Natural killer cell (primary cell): ENCODE measurements around the gene UPF3B. TPM values are rescaled to one million over a fixed set of nuclear protein-coding genes. Genes with fewer than 3 reads are reported as not detected.
"Not testable (repeated sequence)": the region's sequence is repeated elsewhere in the genome, so short reads cannot be mapped to it uniquely, and the experiment has no call there.

ENCODE experiments used
- ATAC-seq, 3 donors: fragments of 150-1000 bp in 2 of 3; fragments of 200-7000 bp in 1 of 3; cut with Tn5 transposase; 1 replicate in 1 of 3; 2 replicates in 2 of 3; pipeline ENCODE4 v1.10.0; 2021; ENCODE audit warnings: mild to moderate bottlenecking in 2 of 3, moderate library complexity in 2 of 3
- DNase-seq, 2 donors: peaks; one replicate each; pipeline versions ENCODE4 v3.0.0 to v3.0.0-alpha.2; 2013 to 2021; ENCODE audit warnings: mixed read lengths in 1 of 2
- H3K27ac ChIP-seq: one replicate; pipeline ENCODE4 v1.5.1; 2013; ENCODE audit warnings: mild to moderate bottlenecking, low read length
- H3K27me3 ChIP-seq: one replicate; pipeline ENCODE4 v1.6.1; 2013; ENCODE audit warnings: low read length; ENCODE audit not compliant: control insufficient read depth, insufficient read depth
- H3K36me3 ChIP-seq: one replicate; pipeline ENCODE4 v1.6.1; 2013; ENCODE audit warnings: low read length; ENCODE audit not compliant: control insufficient read depth, insufficient read depth
- H3K4me1 ChIP-seq: one replicate; pipeline ENCODE4 v1.6.1; 2013; ENCODE audit warnings: low read length; ENCODE audit not compliant: control insufficient read depth, insufficient read depth
- H3K4me3 ChIP-seq: one replicate; pipeline ENCODE4 v1.5.1; 2013; ENCODE audit warnings: low read length
- H3K9me3 ChIP-seq: one replicate; pipeline ENCODE4 v1.6.1; 2013; ENCODE audit warnings: low read length; ENCODE audit not compliant: control insufficient read depth, insufficient read depth
- H3K27ac Mint-ChIP-seq, 2 donors: one replicate each; pipeline ENCODE4 v1.8.0; 2022; ENCODE audit warnings: mild to moderate bottlenecking in 2 of 2, mixed read lengths in 2 of 2, moderate library complexity in 1 of 2
- H3K27me3 Mint-ChIP-seq, 2 donors: one replicate each; pipeline ENCODE4 v1.8.0; 2022; ENCODE audit warnings: low read depth in 2 of 2, mixed read lengths in 2 of 2
- H3K36me3 Mint-ChIP-seq: one replicate; pipeline ENCODE4 v1.8.0; 2022; ENCODE audit warnings: mixed read lengths
- H3K4me1 Mint-ChIP-seq, 2 donors: one replicate each; pipeline ENCODE4 v1.8.0; 2022; ENCODE audit warnings: mixed read lengths in 2 of 2
- H3K4me3 Mint-ChIP-seq: one replicate; pipeline ENCODE4 v1.8.0; 2022; ENCODE audit warnings: mild to moderate bottlenecking, moderate library complexity, mixed read lengths
- H3K9me3 Mint-ChIP-seq, 2 donors: one replicate each; pipeline ENCODE4 v1.8.0; 2022; ENCODE audit warnings: mixed read lengths in 2 of 2
- WGBS: methylation state at CpG from one replicate; pipeline ENCODE4 v1.1.7; 2013; ENCODE audit warnings: missing lambda C conversion rate; ENCODE audit not compliant: insufficient coverage; 5-methylcytosine and 5-hydroxymethylcytosine counted together
- intact Hi-C: fragments of 100-400 bp; cut with micrococcal nuclease; formaldehyde crosslinking; loops from one replicate; pipeline ENCODE4 v1.14.2; 2022
- total RNA-seq, 4 donors: library from RNA; stranded (reverse); fragments of 120-200 nt in 1 of 4; gene quantifications; one replicate each; pipeline versions ENCODE4 v1.2.3 to v1.2.4, GENCODE V29; 2013 to 2022
- TF ChIP-seq, protein P1 (sequence below): fragments of 200-600 bp; IDR thresholded peaks from one replicate; pipeline ENCODE4 v1.8.0; 2022; ENCODE audit warnings: antibody characterized with exemption

UPF3B gene
- total RNA-seq, 3 donors from 2014 or later (not counting 1 experiment from before 2014, with no cell fraction given), result 9.3 to 16.4 (median 12.4) TPM

- no peaks in the 10 kb centered on the region for H3K27me3 ChIP-seq
- Mint-ChIP-seq H3K9me3 (no peaks in the 10 kb centered on the region), H3K36me3 (no peaks in the 10 kb centered on the region), H3K27ac (no peak within 1 kb of the TSS), H3K4me3 (no peak within 1 kb of the TSS), H3K27me3 (no peaks in the 10 kb centered on the region), H3K4me1 (no peaks in the 10 kb centered on the region)
- TF ChIP-seq, protein P1, sequence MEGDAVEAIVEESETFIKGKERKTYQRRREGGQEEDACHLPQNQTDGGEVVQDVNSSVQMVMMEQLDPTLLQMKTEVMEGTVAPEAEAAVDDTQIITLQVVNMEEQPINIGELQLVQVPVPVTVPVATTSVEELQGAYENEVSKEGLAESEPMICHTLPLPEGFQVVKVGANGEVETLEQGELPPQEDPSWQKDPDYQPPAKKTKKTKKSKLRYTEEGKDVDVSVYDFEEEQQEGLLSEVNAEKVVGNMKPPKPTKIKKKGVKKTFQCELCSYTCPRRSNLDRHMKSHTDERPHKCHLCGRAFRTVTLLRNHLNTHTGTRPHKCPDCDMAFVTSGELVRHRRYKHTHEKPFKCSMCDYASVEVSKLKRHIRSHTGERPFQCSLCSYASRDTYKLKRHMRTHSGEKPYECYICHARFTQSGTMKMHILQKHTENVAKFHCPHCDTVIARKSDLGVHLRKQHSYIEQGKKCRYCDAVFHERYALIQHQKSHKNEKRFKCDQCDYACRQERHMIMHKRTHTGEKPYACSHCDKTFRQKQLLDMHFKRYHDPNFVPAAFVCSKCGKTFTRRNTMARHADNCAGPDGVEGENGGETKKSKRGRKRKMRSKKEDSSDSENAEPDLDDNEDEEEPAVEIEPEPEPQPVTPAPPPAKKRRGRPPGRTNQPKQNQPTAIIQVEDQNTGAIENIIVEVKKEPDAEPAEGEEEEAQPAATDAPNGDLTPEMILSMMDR, result no peak
- no peaks in the 10 kb centered on the region for H3K9me3 ChIP-seq
- DNase-seq, result no peak
- no peak within 1 kb of the TSS for H3K27ac ChIP-seq
- ATAC-seq, result no peak
- intact Hi-C loops, result no loop called here
- H3K4me1 ChIP-seq, result no peaks in the 10 kb centered on the region
- no peaks in the 10 kb centered on the region for H3K36me3 ChIP-seq
- H3K4me3 ChIP-seq, result no peak within 1 kb of the TSS
- 93% methylated on average over 2 of the region's 4 CpGs for WGBS
These were observed 43.1 kb upstream of the UPF3B start, which contains the start of gene AKAP14 for GRCh38 chrX:119895843-119896326. TSS of gene AKAP14 (plus strand) at chrX:119895893. CDS start at chrX:119903224, 7,331 bp downstream.

DNA sequence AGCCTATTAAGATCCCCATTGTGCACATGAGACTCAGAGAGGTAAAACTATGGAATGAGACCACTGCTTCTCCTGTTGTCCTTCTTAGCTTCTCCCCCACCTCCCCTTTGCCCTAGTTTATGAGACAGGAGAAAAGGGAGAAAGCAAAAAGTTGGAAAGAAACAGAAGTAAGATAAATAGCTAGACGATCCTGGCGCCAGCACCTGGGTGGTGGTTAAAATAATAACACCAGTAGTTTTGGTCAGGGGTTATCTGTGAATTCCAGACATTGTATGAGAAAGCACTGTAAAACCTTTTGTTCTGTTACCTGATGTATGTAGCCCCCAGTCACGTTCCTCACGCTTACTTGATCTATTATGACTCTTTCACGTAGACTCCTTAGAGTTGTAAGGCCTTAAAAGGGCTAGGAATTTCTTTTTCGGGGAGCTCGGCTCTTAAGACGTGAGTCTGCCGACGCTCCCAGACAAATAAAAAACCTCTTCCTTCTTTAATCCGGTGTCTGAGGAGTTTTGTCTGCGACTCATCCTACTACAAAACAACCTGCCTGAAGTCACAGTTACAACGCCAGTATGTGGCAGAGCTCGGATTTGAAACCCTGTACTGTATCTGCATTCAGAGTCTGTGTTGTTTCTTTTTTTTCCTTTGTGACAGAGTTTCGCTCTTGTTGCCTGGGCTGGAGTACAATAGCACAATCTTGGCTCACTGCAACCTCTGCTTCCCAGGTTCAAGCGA is 39.4 kb upstream of the UPF3B start:
- H3K4me3 ChIP-seq, H3K4me1 Mint-ChIP-seq, H3K4me3 Mint-ChIP-seq, H3K27ac Mint-ChIP-seq, H3K36me3 Mint-ChIP-seq, ATAC-seq, H3K4me1 ChIP-seq, H3K27ac ChIP-seq, H3K9me3 ChIP-seq, H3K27me3 Mint-ChIP-seq, intact Hi-C loops, H3K27me3 ChIP-seq, H3K9me3 Mint-ChIP-seq, H3K36me3 ChIP-seq, DNase-seq: not testable (repeated sequence)
- WGBS, result 83% methylated on average over 13 of the region's 16 CpGs

DNA sequence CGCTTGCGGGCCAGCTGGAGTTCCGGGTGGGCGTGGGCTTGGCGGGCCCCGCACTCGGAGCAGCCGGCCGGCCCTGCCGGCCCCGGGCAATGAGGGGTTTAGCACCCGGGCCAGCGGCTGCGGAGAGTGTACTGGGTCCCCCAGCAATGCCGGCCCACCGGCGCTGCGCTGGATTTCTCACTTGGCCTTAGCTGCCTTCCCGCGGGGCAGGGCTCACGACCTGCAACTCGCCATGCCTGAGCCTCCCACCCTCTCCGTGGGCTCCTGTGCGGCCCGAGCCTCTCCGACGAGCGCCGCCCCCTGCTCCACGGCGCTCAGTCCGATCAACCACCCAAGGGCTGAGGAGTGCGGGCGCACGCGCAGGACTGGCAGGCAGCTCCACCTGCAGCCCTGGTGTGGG is 37.9 kb upstream of the UPF3B start:
- WGBS, result 91% methylated on average over 27 of the region's 36 CpGs
- ATAC-seq, H3K36me3 Mint-ChIP-seq, H3K4me3 ChIP-seq, H3K9me3 ChIP-seq, H3K36me3 ChIP-seq, H3K27me3 Mint-ChIP-seq, H3K4me3 Mint-ChIP-seq, H3K27ac ChIP-seq, intact Hi-C loops, H3K27me3 ChIP-seq, DNase-seq, H3K9me3 Mint-ChIP-seq, H3K4me1 Mint-ChIP-seq, H3K27ac Mint-ChIP-seq: not testable (repeated sequence)
- peaks cover 18% of the 10 kb centered on the region for H3K4me1 ChIP-seq

DNA sequence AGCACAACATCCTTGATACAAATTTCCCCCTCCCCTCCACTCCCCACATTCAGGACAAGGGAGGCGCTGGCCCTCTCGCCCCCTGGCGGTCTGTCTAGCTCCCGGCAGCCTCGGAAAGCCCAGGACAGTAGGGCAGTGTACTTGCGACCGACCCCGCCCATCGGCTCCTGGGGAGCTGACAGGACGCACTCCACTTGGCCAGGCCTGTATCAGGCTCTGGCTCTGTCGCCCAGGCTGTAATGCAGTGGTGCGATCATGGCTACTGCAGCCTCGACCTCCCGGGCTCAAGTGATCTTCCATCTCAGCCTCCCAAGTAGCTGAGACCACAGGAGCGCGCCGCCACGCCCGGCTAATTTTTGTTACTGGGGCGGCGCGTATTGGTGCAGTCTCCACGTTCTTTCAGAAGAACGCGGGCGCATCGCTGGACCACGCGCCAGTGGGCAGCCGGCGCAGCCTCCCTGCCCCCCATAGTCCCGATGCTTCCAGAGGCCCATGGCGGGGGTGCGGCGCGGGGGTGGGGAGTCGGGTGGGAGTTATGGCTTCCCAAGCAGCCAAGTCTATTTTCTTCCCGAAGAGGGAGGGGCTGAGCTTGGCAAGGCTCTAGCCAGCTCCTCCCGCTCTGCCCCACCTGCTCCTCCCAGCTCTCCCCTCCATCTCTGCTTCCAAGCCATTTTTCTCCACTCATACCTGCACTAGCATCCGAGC is 35.1 kb upstream of the UPF3B start:
- Histone ChIP-seq H3K9me3 (no peaks in the 10 kb centered on the region), H3K36me3 (no peaks in the 10 kb centered on the region), H3K4me1 (peaks cover 18% of the 10 kb centered on the region), H3K27me3 (no peaks in the 10 kb centered on the region), H3K4me3 (peak overlapping the region; percentile 24), H3K27ac (no peak overlapping the region)
- Mint-ChIP-seq H3K4me3 (peak overlapping the region; percentile 25), H3K27ac (no peak overlapping the region), H3K27me3 (no peaks in the 10 kb centered on the region), H3K4me1 (peaks cover 6% of the 10 kb centered on the region in 2 donors), H3K36me3 (no peaks in the 10 kb centered on the region), H3K9me3 (no peaks in the 10 kb centered on the region)
- ATAC-seq (peak; percentile 78 to 93 (median 87)), DNase-seq (peak; percentile 38 to 74)
- 16% methylated on average over 39 of the region's 40 CpGs for WGBS
- TF ChIP-seq, protein P1, result peak; percentile 51
- intact Hi-C loops, result loop anchor here (5.0 kb wide), 1 partner anchor 371 kb away; no protein-coding TSS in a partner anchor
